NCI-H82 treated with DMSO at 0.1 percent for 48 hours (cell line): ENCODE measurements around the gene ARHGAP11B.
"Not testable (repeated sequence)": the region's sequence is repeated elsewhere in the genome, so short reads cannot be mapped to it uniquely, and the experiment has no call there.

Experiments
- DNase-seq: peaks from one replicate; lab custom pipeline; 2025; ENCODE audit not compliant: unreplicated experiment; lab: John Stamatoyannopoulos, UW

ARHGAP11B gene

DNA sequence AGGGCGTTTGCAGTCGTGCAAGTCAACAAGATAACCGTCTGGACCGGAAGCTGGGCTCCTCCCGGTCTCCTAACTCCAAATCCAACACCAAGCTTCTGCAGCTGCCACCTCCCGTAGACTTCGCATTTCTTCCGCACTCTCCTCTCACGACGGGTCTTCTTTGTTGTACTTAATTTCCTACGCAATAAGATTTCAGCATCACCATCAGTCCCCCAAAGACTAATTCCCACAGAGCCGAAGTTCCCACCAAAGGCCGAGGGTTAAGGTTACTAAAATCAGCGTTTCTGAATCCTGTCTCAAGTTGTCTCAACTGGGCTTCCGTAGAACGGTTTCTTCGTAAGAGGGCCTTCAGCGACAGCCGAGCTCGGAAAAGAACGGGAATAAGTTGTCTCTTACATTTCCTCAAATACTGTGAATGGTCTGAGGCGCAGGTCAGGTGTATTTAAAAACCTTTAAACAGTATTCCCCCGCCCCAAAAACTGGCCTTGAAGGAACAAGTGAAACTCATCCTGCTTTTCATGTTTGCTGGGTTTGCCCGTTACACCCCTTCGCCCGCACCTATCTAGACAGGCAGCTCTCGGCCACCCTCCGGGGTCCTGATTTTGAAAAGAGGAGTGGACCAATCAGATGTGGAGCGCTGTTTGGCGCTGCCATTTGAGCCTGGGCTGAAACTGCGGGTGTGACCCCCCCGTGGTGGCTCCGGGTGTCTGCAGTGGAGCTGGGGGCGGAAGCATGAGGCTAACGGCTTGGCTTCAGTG, at the start of gene ARHGAP11B:
Gene ARHGAP11B (plus strand): TSS at position 693 of the 758 bp plus-strand sequence.
- not testable (repeated sequence) for DNase-seq

DNA sequence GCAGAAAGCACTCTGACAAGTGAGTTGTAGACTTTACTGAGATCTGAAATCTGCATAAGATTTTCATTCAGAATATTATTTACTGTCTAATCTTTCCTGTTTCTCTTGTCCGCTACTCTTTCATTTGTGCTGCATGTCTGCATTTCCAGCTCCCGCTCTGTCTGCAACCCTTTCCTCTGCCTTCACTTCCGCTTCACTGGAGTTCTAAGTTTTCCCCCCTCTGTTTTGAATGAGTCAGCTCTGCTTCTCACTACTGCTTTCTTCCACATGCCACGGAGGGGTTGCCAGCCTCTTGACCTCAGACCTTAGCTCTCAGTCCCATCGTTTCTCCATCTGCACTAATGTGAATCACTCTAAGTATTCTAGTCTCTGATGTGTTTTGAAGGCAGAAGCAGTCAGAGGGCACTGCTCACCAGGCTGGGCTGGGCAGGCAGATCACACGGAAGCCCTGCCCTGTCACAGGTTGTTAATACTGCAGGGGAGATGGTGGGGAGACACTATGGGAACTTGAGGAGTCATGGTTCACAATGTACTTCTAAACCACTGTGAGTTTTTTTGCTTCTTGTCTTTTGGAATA, 46.4 kb upstream of the ARHGAP11B start:
- DNase-seq: not testable (repeated sequence)

DNA sequence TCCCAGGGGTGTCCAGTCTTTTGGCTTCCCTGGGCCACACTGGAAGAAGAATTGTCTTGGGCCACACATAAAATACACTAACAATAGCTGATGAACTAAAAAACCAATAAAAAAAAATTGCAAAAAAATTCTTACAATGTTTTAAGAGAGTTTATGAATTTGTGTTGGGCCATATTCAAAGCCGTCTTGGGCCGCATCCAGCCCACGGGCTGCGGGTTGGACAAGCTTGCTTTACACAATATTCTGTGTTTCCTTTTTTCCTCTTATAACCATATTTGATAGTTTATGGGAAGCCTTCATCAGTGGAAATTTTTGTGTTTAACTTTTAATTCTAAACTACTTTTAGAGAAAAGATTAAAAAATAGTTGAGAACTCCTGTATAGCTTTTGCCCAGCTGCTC, 45.2 kb upstream of the ARHGAP11B start:
- DNase-seq: not testable (repeated sequence)

DNA sequence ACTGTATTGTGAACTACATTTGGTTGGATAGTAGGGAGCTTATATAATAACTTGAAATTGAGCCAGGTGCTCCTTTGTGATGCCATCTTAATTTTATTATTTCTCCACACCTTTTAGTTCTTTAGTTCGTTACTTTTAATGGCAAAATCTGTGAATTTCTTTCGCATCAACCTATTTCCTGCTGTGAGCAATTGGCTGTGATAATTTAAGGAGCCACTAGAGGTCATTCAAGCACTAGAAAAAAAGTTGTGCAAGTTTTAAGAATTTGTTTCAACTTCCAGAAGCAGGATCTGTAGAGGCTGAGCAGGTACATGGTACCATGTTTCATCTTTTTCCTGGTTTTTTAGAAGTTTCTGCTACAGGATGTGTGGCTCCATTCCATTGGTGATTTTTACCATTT, 27.0 kb upstream of the ARHGAP11B start:
- not testable (repeated sequence) for DNase-seq

DNA sequence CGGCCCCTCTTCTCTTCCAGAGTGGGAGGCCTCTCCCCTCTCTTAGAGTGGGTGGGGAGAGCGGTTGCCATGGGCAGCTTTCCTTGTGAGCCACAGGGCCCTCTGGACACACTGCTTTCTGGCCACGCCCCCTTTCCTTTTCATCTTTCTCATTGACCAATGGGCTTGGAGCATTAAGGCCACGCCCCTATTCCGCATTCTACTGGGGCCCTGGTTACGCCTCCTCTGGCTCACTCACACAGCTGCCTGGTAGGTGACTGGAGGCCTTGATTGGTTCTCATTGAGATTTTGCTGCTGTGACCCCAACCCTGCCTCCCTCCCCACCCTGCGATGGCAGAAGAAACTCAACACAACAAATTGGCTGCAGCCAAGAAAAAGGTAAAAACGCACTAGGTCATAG, 22.1 kb upstream of the ARHGAP11B start, which contains the start of gene GOLGA8H:
Gene GOLGA8H (plus strand): TSS at position 233 of the 400 bp plus-strand sequence. CDS start 98 bp downstream, at position 331.
- DNase-seq: not testable (repeated sequence)

DNA sequence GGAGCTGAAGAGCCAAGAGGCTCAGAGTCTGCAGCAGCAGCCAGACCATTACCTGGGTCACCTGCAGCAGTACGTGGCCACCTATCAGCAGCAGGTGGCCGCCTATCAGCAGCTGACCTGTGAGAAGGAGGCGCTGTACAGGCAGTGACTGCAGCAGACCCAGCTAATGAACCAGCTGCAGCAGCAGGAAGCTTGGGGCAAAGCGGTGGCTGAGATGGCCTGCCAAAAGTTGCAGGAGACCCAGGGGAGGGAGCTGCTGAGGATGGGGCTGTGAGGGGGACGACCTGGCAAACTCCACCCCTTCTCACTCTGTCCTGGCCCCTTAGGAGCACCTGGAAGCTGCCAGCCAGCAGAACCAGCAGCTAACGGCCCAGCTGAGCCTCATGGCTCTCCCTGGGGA, 13.7 kb upstream of the ARHGAP11B start:
- DNase-seq: not testable (repeated sequence)

DNA sequence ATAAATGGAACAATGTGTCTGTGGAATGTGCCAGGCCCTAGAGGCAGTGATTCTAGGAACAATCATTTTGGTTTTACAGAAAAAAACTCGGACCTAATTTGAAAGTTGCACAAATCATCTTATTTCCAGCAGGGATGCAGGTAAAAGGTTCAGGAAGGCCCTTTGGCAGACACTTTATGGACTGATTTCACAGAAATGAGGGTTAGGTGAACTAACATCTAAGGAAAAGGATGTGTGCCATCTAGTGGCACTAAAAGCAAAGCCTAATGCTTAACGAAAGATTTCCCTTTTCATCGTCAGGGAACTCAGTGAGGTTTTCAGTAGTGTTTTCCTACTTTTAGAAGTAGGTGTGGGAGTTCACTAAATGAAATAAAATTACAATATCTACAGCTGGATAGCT, 4.6 kb upstream of the ARHGAP11B start:
- not testable (repeated sequence) for DNase-seq

DNA sequence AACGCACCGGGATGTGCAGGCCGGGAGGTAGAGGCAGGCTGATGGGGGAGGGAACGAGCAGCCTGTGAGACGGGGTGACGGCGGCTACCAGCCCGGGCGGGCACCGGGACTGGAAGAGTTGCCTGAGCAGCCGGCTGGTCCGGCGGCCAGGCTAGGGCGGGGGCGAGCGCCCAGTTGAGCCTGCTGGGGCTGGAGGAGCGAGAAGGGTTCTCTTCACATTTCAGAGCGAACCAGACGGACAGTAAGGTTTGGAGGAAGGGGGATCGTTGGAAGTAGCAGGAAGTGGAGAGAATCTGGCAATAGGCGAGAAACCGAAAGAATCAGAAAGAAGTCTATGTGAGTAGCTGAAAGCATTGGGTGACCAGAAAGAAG, 252 bp downstream of the ARHGAP11B start:
- DNase-seq: not testable (repeated sequence)

DNA sequence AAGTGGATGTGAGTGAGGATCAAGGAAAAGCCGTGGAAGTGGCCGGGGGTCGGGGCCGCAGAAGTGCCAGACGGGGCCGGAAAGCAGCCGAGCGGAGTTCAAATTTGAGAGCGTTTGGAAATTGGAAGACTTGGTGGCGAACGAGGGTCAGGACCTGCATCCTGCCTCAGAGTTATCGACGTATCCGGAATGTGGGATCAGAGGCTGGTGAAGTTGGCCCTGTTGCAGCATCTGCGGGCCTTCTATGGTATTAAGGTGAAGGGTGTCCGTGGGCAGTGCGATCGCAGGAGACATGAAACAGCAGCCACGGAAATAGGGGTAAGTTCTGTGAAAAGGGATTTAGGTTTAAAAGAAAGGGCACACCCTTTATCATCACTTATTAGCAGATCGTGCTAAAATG, 704 bp downstream of the ARHGAP11B start:
- DNase-seq: not testable (repeated sequence)

DNA sequence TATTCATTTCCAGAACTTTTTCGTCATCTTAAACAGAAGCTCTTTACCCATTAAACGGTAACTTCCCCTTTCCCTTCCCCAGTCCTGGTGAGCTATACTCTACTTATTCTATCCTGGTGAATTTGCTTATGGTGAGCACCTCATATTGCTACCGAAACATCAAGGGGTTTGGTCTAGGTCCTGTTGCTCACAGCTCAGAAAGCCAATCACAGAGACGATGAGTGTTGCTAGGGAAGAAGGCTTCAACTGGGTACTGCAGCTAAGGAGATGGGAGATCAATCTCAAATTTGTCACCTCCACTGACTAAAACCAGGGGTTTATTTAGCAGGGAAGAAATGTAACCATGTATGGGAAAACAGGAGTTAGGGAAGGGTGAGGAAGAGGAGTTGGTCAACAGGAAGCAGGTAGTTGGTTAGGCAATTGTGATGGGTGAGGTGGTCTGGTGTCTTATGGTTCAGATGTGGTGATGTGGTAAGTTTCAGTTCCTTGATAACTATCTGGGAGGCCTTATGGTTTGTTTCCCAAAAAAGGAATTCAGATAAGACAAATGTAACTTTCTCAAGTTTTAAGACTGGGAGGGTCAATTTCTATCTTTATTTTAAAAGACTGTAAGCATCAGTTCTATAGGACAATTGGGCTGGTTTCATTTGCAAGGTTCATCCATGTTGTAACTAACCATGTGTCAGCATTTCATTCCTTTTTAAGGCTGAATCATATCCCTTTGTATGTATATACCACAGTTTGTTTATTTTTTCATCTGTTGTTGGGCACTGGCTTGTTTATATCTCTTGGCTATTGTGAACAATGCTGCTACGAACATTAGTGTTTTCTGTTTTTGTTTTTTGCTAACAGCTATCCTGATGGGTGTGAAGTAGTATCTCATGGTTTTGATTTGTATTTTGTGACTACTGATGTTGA, 24.3 kb downstream of the ARHGAP11B start:
- no peak for DNase-seq

DNA sequence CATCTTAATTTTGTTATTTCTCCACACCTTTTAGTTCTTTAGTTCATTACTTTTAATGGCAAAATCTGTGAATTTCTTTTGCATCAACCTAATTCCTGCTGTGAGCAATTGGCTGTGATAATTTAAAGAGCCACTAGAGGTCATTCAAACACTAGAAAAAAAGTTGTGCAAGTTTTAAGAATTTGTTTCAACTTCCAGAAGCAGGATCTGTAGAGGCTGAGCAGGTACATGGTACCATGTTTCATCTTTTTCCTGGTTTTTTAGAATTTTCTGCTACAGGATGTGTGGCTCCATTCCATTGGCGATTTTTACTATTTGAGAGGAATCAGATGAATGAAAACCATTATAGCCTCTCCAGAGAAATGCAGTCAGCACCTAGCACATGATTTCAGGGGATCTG, 35.2 kb downstream of the ARHGAP11B start:
- not testable (repeated sequence) for DNase-seq

DNA sequence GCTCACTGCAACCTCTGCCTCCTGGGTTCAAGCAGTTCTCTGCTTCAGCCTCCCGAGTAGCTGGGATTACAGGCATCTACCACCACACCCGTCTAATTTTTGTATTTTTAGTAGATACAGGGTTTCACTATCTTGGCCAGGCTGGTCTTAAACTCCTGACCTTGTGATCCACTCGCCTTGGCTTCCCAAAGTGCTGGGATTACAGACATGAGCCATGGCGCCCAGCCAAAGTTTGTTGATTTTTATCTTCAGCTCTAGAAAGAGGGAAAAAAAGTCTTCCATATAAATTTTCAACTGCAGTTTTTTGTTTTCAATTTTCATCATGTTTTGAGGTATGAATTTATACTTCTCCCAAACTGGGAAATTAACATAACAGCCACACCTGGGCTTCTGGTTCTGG, 43.7 kb downstream of the ARHGAP11B start:
- DNase-seq: not testable (repeated sequence)

DNA sequence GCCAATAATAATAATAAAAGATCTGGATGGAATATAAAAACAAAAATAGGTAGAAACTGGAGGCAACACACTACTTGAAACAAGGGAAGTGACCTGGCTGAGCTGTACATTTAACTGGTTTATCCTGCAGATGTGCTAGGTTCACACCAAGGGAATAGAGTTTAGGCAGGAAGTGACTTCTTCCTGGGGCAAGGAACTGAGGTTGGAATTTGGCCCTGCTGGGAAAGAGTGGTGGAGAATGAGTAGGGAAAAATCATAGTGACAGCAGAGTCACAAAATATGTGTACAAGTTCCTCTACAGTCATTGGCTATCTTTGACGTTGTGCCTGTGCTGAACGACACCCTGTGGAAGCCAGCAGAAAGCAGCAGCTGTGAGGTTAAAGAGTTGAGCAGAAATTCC, 44.1 kb downstream of the ARHGAP11B start:
- DNase-seq: no peak

DNA sequence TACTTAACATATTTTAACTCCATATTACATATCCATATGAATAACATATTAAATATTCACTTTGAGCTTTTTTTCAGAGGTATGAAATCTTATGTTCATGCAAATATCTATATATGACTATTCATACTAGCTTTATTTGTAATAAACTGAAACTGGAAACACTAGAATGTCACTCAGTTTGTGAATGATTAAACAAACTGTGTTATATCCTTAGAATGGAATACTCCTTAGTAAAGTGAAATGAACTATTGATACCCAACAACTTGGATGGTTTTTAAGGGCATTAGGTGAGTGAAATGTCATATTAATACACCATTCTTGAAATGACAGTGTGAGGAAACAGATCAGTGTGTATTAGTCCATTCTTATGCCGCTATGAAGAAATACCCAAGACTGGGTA, 45.4 kb downstream of the ARHGAP11B start:
- DNase-seq: no peak

DNA sequence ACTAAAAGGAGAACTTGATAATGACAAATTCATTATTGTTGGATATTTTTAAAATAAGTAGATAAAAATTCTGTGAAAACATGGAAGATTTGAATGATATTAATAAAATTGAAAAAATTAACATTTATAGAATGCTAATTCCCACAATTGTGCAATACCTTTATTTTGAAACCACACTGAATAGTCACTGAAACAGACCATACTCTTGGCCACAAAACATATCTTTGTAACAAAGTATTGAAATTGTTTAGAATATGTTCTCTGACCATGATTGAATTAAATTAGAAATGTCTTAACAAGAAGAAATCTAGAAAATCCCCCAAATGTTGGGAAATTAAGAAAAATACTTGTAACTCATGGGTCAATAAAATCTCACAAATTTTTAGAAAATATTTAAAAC, 49.2 kb downstream of the ARHGAP11B start:
- DNase-seq: no peak

DNA sequence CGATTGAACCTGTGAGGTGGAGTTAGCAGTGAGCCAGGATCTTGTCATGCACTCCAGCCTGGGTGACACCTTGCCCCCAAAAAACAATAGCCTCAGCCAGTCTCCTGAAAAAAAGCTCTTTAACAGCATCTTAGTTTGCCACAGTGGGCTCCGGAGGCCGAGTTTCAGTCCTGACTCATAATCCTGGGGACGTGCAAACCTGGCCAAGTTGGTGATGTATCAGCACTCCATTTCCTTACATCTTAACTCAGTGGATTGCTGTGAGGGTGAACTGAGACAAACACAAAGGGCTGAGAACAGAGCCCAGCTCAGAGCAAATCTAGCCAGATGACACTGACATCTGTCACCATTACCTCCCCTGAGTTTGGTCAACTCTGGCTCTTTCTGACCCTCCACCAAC, 50.0 kb downstream of the ARHGAP11B start:
- DNase-seq: not testable (repeated sequence)

DNA sequence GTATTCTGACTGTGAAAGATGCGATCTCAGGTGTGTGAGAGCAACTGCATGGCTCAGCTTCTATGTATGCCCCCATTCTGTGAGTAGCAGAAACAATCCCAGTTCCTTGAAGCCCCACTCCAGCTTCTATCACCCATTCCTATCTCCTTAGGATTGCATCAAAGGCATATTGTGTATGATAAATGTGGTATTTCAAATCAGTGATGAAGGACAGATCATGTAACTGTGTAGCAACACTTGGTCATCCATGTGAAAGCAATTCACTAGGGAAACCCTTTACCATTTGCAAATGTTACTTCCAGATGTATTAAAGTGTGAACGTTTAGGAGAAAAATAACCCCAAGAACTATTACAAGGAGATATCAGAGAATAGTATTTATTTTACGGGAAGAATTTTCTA, 55.1 kb downstream of the ARHGAP11B start:
- not testable (repeated sequence) for DNase-seq

DNA sequence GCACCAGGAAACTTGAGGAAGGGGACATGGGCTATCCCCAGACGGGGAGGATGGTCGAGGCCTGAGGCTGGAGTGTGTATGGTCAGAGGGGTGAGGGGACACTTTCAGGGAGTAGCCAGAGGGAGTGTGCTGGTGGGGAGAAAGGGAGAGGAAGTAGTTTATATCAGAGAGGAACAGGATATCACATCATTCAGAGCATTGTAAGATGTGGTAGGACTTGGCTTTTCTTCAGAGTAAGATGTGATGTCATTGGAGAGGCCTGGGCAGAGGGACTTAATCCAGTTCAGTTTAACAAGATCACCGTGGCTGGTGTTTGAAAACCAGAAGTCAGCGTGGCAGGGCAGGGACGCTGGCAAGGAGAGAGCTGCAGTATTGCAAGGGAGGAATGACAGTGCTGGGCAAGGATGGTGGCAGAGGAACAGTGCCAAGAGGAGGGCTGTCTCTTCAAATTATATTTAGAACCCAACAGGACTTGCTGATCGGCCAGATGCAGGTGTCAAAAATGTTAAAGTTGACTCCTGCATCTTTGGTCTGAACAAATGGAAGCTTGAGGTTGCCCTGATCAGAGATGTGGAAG, 59.9 kb downstream of the ARHGAP11B start:
- DNase-seq: not testable (repeated sequence)

DNA sequence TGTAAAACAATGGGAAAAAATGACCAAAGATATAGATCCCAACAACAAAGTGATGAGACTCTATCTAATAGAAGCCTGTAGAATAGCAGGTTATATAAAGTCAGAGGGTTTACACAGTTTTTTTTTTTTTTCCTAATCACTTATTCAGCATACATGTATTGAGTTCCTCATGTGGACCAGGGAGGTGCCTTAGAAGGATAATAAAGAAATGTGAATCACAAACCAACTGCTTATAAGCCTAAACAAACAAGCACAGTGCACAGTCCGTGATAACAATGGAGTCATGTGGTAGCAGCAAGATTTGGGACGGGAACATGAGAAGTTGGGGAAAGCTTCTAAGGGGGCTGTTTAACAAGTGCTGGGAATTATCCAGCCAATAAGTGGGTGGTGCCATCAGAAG, 60.7 kb downstream of the ARHGAP11B start:
- not testable (repeated sequence) for DNase-seq
